DND-41 (cell line): Measurements from ENCODE around the gene COL4A1.
A peak's percentile ranks its signal among the peaks of the same experiment; 100 is the strongest.

ENCODE experiments used
- ATAC-seq: fragments of 200-7000 bp; cut with Tn5 transposase; 3 replicates; pipeline ENCODE4 v1.9.1; 2021; ENCODE audit warnings: low read depth; ENCODE audit not compliant: insufficient read depth
- DNase-seq: peaks from one replicate; pipeline ENCODE4 v3.0.0-alpha.2; 2020
- H2AFZ ChIP-seq: 2 replicates; pipeline ENCODE4 v1.6.0; 2012; ENCODE audit warnings: low read depth, low read length
- H3K27ac ChIP-seq: 2 replicates; pipeline ENCODE4 v1.5.1; 2012; ENCODE audit warnings: low read length, inconsistent platforms
- H3K27me3 ChIP-seq: fragments of 200-600 bp; sonication (generic); 2 replicates; pipeline ENCODE4 v1.6.0; 2012; ENCODE audit warnings: low read length, mild to moderate bottlenecking, inconsistent platforms; ENCODE audit not compliant: insufficient read depth, poor library complexity
- H3K36me3 ChIP-seq: 2 replicates; pipeline ENCODE4 v1.5.1; 2012; ENCODE audit warnings: low read length, inconsistent platforms; ENCODE audit not compliant: insufficient read depth
- H3K4me1 ChIP-seq: 2 replicates; pipeline ENCODE4 v1.5.1; 2012; ENCODE audit warnings: mild to moderate bottlenecking, low read length; ENCODE audit not compliant: insufficient read depth
- H3K4me2 ChIP-seq: 2 replicates; pipeline ENCODE4 v1.6.0; 2012; ENCODE audit warnings: mild to moderate bottlenecking, moderate library complexity, low read length, inconsistent platforms; ENCODE audit not compliant: insufficient read depth
- H3K4me3 ChIP-seq, 2 experiments: fragments of 200-600 bp in 1 of 2; shearing (Covaris generic) in 1 of 2; 2 replicates each; pipeline ENCODE4 v1.5.1; 2012 to 2016; ENCODE audit warnings: inconsistent platforms in 2 of 2, low read length in 2 of 2, mild to moderate bottlenecking in 2 of 2, low read depth in 1 of 2, moderate library complexity in 1 of 2
- H3K79me2 ChIP-seq: 2 replicates; pipeline ENCODE4 v1.6.0; 2012; ENCODE audit warnings: low read length, inconsistent platforms; ENCODE audit not compliant: insufficient read depth
- H3K9ac ChIP-seq: 2 replicates; pipeline ENCODE4 v1.6.0; 2012; ENCODE audit warnings: low read depth, mild to moderate bottlenecking, inconsistent platforms, low read length, moderate library complexity
- H3K9me3 ChIP-seq: 2 replicates; pipeline ENCODE4 v1.5.1; 2012; ENCODE audit warnings: low read length, moderate library complexity, mild to moderate bottlenecking, inconsistent platforms; ENCODE audit not compliant: insufficient read depth, severe bottlenecking
- H4K20me1 ChIP-seq: 2 replicates; pipeline ENCODE4 v1.6.0; 2012; ENCODE audit warnings: low read length; ENCODE audit not compliant: insufficient read depth
- CTCF ChIP-seq: IDR thresholded peaks from 2 replicates; pipeline ENCODE4 v1.5.1; 2012; ENCODE audit warnings: borderline replicate concordance, low read length, moderate library complexity, mild to moderate bottlenecking; ENCODE audit not compliant: poor library complexity, severe bottlenecking; ENCODE audit errors: extremely low read depth
- EZH2 ChIP-seq: IDR thresholded peaks from 3 replicates; pipeline ENCODE4 v1.6.1; 2012; ENCODE audit warnings: borderline replicate concordance, low read depth, mild to moderate bottlenecking, moderate library complexity, low read length, inconsistent platforms; ENCODE audit not compliant: severe bottlenecking

COL4A1 gene

GRCh38 chr13:110106726-110107125, 200.2 kb downstream of the COL4A1 start:
- no peak overlapping the region for H3K4me2 ChIP-seq
- H4K20me1 ChIP-seq = no peaks in the 10 kb centered on the region
- ATAC-seq (no peak), DNase-seq (no peak)
- H3K9ac ChIP-seq = no peak overlapping the region
- H3K27me3 ChIP-seq = no peaks in the 10 kb centered on the region
- H3K4me1 ChIP-seq = peaks cover 29% of the 10 kb centered on the region
- no peaks in the 10 kb centered on the region for H3K36me3 ChIP-seq
- no peak for TF ChIP-seq CTCF
- TF ChIP-seq EZH2 = no peak
- no peak overlapping the region for H2AFZ ChIP-seq
- peak overlapping the region; percentile 87 for H3K27ac ChIP-seq
- H3K9me3 ChIP-seq = peaks cover 5% of the 10 kb centered on the region
- H3K79me2 ChIP-seq = no peaks in the 10 kb centered on the region
- H3K4me3 ChIP-seq = no peak overlapping the region

- no peak for DNase-seq
Observed at GRCh38 chr13:110105136-110105535, 201.8 kb downstream of the COL4A1 start.

DNA sequence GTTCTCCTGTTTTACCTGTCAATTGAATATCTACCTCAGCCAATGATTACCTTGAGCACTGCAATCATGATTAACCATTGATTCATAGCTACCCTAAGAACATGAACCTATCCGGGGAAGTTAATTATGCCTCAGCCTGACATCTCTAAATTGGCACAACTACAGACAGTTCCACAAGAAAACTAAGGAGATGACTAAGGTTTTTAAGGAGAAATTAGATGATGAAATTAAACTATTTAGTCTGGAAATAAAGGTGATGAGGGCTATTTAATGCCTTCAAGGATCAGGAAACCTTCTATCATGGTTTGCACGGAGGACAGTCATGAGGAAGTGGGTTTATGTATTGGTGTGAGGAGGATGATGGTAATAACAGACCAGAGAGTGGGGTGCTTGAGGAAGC, 203.4 kb downstream of the COL4A1 start:
- no peak for ATAC-seq
- TF ChIP-seq CTCF (no peak), EZH2 (no peak)

More at GRCh38 chr13:110105136-110105535, 201.8 kb downstream of the COL4A1 start:
- H3K9me3 ChIP-seq = peaks cover 8% of the 10 kb centered on the region
- no peak for TF ChIP-seq EZH2
- no peak overlapping the region for H3K9ac ChIP-seq
- H4K20me1 ChIP-seq = no peaks in the 10 kb centered on the region
- H3K79me2 ChIP-seq = no peaks in the 10 kb centered on the region
- peaks cover 26% of the 10 kb centered on the region for H3K4me1 ChIP-seq
- H2AFZ ChIP-seq = no peak overlapping the region
- H3K27me3 ChIP-seq = no peaks in the 10 kb centered on the region
- no peak for ATAC-seq
- H3K4me2 ChIP-seq = no peak overlapping the region
- no peak overlapping the region for H3K27ac ChIP-seq
- no peak overlapping the region for H3K4me3 ChIP-seq
- H3K36me3 ChIP-seq = no peaks in the 10 kb centered on the region

DNA sequence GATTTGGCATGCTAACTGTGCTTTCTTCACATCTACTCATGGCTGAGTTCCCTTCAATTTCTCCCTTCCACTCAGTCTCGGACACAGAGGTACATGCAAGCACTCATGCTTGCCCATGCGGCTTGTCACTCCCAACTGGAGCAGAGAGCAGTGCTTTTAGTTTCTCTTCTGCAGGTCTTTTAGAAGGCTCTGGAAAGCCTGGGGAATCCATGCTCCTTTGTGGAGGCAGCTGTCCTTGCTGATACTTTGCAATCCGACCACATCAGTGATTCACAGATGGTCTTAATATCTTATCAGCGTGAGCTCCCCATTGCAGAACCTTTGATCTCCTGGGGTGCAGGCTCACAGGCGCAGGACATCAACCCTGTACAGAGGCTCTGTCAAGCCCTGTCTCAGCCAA, 203.9 kb downstream of the COL4A1 start:
- no peak overlapping the region for H3K9ac ChIP-seq
- H3K27me3 ChIP-seq = no peaks in the 10 kb centered on the region
- peak; percentile 19; the same call in 1 of the 3 replicates for ATAC-seq
- H4K20me1 ChIP-seq = no peaks in the 10 kb centered on the region
- H3K79me2 ChIP-seq = no peaks in the 10 kb centered on the region
- H3K4me1 ChIP-seq = peaks cover 5% of the 10 kb centered on the region
- no peaks in the 10 kb centered on the region for H3K36me3 ChIP-seq
- H3K9me3 ChIP-seq = peaks cover 26% of the 10 kb centered on the region
- no peak overlapping the region for H3K4me2 ChIP-seq
- H2AFZ ChIP-seq = no peak overlapping the region
- DNase-seq = no peak
- H3K4me3 ChIP-seq = no peak overlapping the region
- no peak overlapping the region for H3K27ac ChIP-seq
- TF ChIP-seq EZH2 (no peak), CTCF (no peak)

More for the DNA sequence above, 203.4 kb downstream of the COL4A1 start:
- Histone ChIP-seq H3K27ac (no peak overlapping the region), H3K27me3 (no peaks in the 10 kb centered on the region), H3K79me2 (no peaks in the 10 kb centered on the region), H3K9ac (no peak overlapping the region), H2AFZ (no peak overlapping the region), H3K4me3 (no peak overlapping the region), H3K36me3 (no peaks in the 10 kb centered on the region), H3K4me1 (peaks cover 10% of the 10 kb centered on the region), H4K20me1 (no peaks in the 10 kb centered on the region), H3K9me3 (peaks cover 22% of the 10 kb centered on the region), H3K4me2 (no peak overlapping the region)
- no peak for DNase-seq
